Measurements from ENCODE around the gene PIR. TPM values are rescaled to one million over a fixed set of nuclear protein-coding genes. Genes with fewer than 3 reads are reported as not detected.

Gene PIR
- total and polyA plus RNA-seq, 9 of the 15 experiments (the other 6 are each of a cell fraction or from before 2014, with no cell fraction given) = 7.5 to 29.8 (median 11.5) TPM

DNA sequence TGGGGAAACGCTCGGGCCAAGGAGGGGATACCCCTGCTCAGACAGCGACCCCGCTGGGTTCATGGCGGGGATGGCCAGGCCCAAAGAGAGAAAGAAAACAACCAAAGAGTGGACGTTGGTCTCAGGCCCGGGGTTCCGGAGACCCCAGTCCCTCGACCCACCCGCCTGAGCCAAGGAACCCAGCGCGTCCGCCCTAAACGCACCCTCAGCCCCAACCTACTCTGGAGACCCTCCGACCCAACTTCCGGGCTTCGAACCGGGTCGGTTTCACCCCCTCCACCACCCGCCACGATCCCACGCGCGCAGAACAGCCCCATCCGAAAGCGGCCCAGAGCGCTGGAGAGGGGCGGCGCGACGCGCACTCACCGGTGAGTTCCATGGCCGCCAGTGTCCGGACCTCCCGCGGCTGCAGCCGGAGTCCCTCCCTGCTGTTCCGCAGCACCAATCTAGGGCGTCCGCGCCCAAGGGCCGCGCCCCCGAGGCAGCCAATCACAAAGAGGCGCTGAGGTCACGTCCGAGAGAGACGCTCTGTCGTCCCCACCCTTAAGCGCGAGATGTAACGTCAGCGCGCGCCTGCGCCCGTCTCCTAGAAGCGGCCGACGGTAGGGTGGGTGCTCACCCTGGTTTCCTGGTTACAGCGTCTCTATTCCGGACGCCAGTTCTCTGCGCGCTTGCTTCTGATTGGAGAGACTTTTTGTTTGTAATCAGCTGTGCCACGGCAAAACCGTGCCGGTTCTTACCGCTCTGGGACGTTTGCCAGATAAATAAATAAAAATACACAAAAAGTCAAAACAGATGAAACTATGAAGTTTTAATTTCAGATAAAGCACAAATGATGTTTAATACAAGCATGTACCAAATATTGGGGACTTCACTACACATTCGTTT lies 157.8 kb downstream of the PIR start, which contains the start of gene PIGA (continued):
- no peak for TF ChIP-seq BDP1 (IDR thresholded peaks at IDR 0.05; ENCODE audit: insufficient read depth, insufficient read length)
- no peak for TF ChIP-seq SNRNP70 (optimal IDR thresholded peaks at IDR 0.05; ENCODE audit: low read depth, low read length)
- TF ChIP-seq, protein P1, sequence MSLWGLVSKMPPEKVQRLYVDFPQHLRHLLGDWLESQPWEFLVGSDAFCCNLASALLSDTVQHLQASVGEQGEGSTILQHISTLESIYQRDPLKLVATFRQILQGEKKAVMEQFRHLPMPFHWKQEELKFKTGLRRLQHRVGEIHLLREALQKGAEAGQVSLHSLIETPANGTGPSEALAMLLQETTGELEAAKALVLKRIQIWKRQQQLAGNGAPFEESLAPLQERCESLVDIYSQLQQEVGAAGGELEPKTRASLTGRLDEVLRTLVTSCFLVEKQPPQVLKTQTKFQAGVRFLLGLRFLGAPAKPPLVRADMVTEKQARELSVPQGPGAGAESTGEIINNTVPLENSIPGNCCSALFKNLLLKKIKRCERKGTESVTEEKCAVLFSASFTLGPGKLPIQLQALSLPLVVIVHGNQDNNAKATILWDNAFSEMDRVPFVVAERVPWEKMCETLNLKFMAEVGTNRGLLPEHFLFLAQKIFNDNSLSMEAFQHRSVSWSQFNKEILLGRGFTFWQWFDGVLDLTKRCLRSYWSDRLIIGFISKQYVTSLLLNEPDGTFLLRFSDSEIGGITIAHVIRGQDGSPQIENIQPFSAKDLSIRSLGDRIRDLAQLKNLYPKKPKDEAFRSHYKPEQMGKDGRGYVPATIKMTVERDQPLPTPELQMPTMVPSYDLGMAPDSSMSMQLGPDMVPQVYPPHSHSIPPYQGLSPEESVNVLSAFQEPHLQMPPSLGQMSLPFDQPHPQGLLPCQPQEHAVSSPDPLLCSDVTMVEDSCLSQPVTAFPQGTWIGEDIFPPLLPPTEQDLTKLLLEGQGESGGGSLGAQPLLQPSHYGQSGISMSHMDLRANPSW (CRISPR knock-in tag; IDR thresholded peaks at IDR 0.05) = no peak
- TF ChIP-seq CHD7 (IDR thresholded peaks at IDR 0.05; ENCODE audit: low read depth, low read length) = no peak
- TF ChIP-seq ZNF134 (CRISPR knock-in tag; conservative IDR thresholded peaks at IDR 0.05) = no peak
- TF ChIP-seq SOX6 (IDR thresholded peaks at IDR 0.05) = peak; percentile 26; the same call in 1 of the 2 replicates
- TF ChIP-seq E2F1 (CRISPR knock-in tag; IDR thresholded peaks at IDR 0.05) = no peak
- no peak for TF ChIP-seq ZNF589 (CRISPR knock-in tag; IDR thresholded peaks at IDR 0.05; ENCODE audit: low read depth)
- peak; percentile 66 to 88; a peak in 3 of 4 replicates for TF ChIP-seq MNT (conservative IDR thresholded peaks at IDR 0.05)
